H1 (cell line): ENCODE data around the gene CWF19L1. TPM values are rescaled to one million over a fixed set of nuclear protein-coding genes. Genes with fewer than 3 reads are reported as not detected.

Experiments used
- CTCF ChIA-PET: fragments of 300-600 bp; sonication (Branson Sonifier 250); formaldehyde crosslinking; loops from one replicate; lab custom pipeline; 2021; ENCODE audit not compliant: partially characterized antibody; lab: Charles Lee
- POLR2A ChIA-PET: fragments of 300-600 bp; sonication (Branson Sonifier 250); formaldehyde crosslinking; loops from one replicate; lab custom pipeline; 2021; ENCODE audit warnings: inconsistent platforms; ENCODE audit not compliant: partially characterized antibody; lab: Charles Lee
- DNase-seq, 2 experiments: peaks; one replicate each; pipeline versions ENCODE4 v3.0.0 to v3.0.0-alpha.2; 2010 to 2022; ENCODE audit warnings: low spot score in 2 of 2, low read depth in 1 of 2, mixed read lengths in 1 of 2
- FAIRE-seq: peaks from 2 replicates; lab custom pipeline; 2011; peaks lifted over from hg19 to GRCh38; lab: Jason Lieb, UNC
- H2AFZ ChIP-seq: 2 replicates; pipeline ENCODE4 v1.8.1; 2012; ENCODE audit warnings: low read length, inconsistent platforms
- H2AK5ac ChIP-seq: 2 replicates; pipeline ENCODE4 v1.6.1; 2013; ENCODE audit warnings: low read depth, low read length
- H2BK120ac ChIP-seq: replicated peaks from 2 replicates; pipeline ENCODE3; 2013; ENCODE audit warnings: low read depth, low read length, inconsistent platforms
- H2BK12ac ChIP-seq: 2 replicates; pipeline ENCODE4 v1.6.1; 2013; ENCODE audit warnings: low read depth, low read length
- H2BK15ac ChIP-seq: 2 replicates; pipeline ENCODE4 v1.6.1; 2013; ENCODE audit warnings: low read length
- H2BK20ac ChIP-seq: 2 replicates; pipeline ENCODE4 v1.6.1; 2013; ENCODE audit warnings: low read length
- H2BK5ac ChIP-seq: 2 replicates; pipeline ENCODE4 v1.6.1; 2013; ENCODE audit warnings: low read depth, low read length
- H3K14ac ChIP-seq: 2 replicates; pipeline ENCODE4 v1.6.1; 2013; ENCODE audit warnings: inconsistent platforms; ENCODE audit not compliant: insufficient read length
- H3K18ac ChIP-seq: 2 replicates; pipeline ENCODE4 v1.6.1; 2013; ENCODE audit warnings: low read length; ENCODE audit errors: extremely low read depth
- H3K23ac ChIP-seq: 2 replicates; pipeline ENCODE4 v1.6.1; 2013; ENCODE audit warnings: inconsistent platforms; ENCODE audit not compliant: insufficient read length
- H3K23me2 ChIP-seq: 2 replicates; pipeline ENCODE4 v1.6.1; 2013; ENCODE audit warnings: low read depth, low read length
- H3K27ac ChIP-seq: 2 replicates; pipeline ENCODE4 v1.6.1; 2011; ENCODE audit warnings: low read depth, low read length, inconsistent platforms
- H3K27me3 ChIP-seq, 4 experiments: replicated peaks in 1 of 4; 1 replicate in 1 of 4; 2 replicates in 3 of 4; pipeline versions ENCODE4 v1.6.1 to v1.8.1; 2011 to 2013; ENCODE audit warnings: low read length in 3 of 4, mild to moderate bottlenecking in 3 of 4, inconsistent platforms in 2 of 4, mixed read lengths in 2 of 4, moderate library complexity in 1 of 4; ENCODE audit not compliant: control insufficient read depth in 3 of 4, insufficient read depth in 3 of 4; ENCODE audit errors: extremely low read depth in 1 of 4
- H3K36me3 ChIP-seq, 4 experiments: 2 replicates each; pipeline versions ENCODE4 v1.6.1 to v1.8.1; 2011 to 2013; ENCODE audit warnings: mild to moderate bottlenecking in 4 of 4, low read length in 3 of 4, moderate library complexity in 2 of 4, control low read depth in 1 of 4, inconsistent platforms in 1 of 4; ENCODE audit not compliant: insufficient read depth in 4 of 4, control insufficient read depth in 2 of 4
- H3K4ac ChIP-seq: replicated peaks from 2 replicates; pipeline ENCODE3; 2013; ENCODE audit warnings: low read length, low read depth, mixed read lengths, inconsistent platforms; ENCODE audit not compliant: insufficient read length
- H3K4me1 ChIP-seq, 4 experiments: replicated peaks in 1 of 4; 1 replicate in 1 of 4; 2 replicates in 3 of 4; pipeline versions ENCODE4 v1.6.1 to v1.8.1; 2011 to 2013; ENCODE audit warnings: low read length in 3 of 4, inconsistent platforms in 2 of 4, mixed read lengths in 1 of 4; ENCODE audit not compliant: insufficient read depth in 4 of 4, control insufficient read depth in 3 of 4
- H3K4me2 ChIP-seq, 2 experiments: 2 replicates each; pipeline versions ENCODE4 v1.6.1 to v1.8.1; 2011 to 2013; ENCODE audit warnings: low read depth in 2 of 2, low read length in 2 of 2, control low read depth in 1 of 2, inconsistent platforms in 1 of 2, mild to moderate bottlenecking in 1 of 2; ENCODE audit not compliant: insufficient read depth in 1 of 2
- H3K4me3 ChIP-seq, 4 experiments: fragments of 200-600, 300-600 bp in 1 of 4; sonication (generic), shearing (Covaris generic), sonication (Bioruptor Twin) in 1 of 4; 2 replicates each; pipeline versions ENCODE4 v1.5.1 to v1.8.1; 2011 to 2016; ENCODE audit warnings: low read length in 4 of 4, low read depth in 3 of 4, control low read depth in 2 of 4, inconsistent platforms in 2 of 4, mild to moderate bottlenecking in 2 of 4, mixed read lengths in 1 of 4, moderate library complexity in 1 of 4; ENCODE audit not compliant: insufficient read depth in 2 of 4; ENCODE audit errors: extremely low read depth in 1 of 4
- H3K56ac ChIP-seq: replicated peaks from 2 replicates; pipeline ENCODE3; 2013; ENCODE audit warnings: low read depth, mild to moderate bottlenecking, mixed read lengths, low read length, inconsistent platforms; ENCODE audit not compliant: insufficient read length
- H3K79me1 ChIP-seq: 2 replicates; pipeline ENCODE4 v1.6.1; 2013; ENCODE audit warnings: low read depth, low read length, control low read depth
- H3K79me2 ChIP-seq, 2 experiments: 2 replicates each; pipeline versions ENCODE4 v1.6.1 to v1.8.1; 2012 to 2013; ENCODE audit warnings: low read length in 2 of 2, mild to moderate bottlenecking in 2 of 2, inconsistent platforms in 1 of 2; ENCODE audit not compliant: insufficient read depth in 2 of 2, control insufficient read depth in 1 of 2
- H3K9ac ChIP-seq, 4 experiments: replicated peaks in 1 of 4; 1 replicate in 1 of 4; 2 replicates in 3 of 4; pipeline versions ENCODE4 v1.6.1 to v1.8.1; 2011 to 2013; ENCODE audit warnings: low read depth in 3 of 4, low read length in 3 of 4, control low read depth in 2 of 4, mild to moderate bottlenecking in 2 of 4, moderate library complexity in 2 of 4, inconsistent platforms in 1 of 4; ENCODE audit errors: extremely low read depth in 1 of 4
- H3K9me3 ChIP-seq, 2 experiments: 2 replicates each; pipeline versions ENCODE4 v1.6.1 to v1.8.1; 2012 to 2013; ENCODE audit warnings: mild to moderate bottlenecking in 2 of 2, moderate library complexity in 2 of 2, control low read depth in 1 of 2, inconsistent platforms in 1 of 2, low read depth in 1 of 2, low read length in 1 of 2, mixed read lengths in 1 of 2; ENCODE audit not compliant: insufficient read depth in 2 of 2
- H4K20me1 ChIP-seq, 2 experiments: replicated peaks in 1 of 2; 2 replicates each; pipeline versions ENCODE3 to v1.8.1; 2011 to 2013; ENCODE audit warnings: inconsistent platforms in 2 of 2, low read length in 2 of 2, mild to moderate bottlenecking in 1 of 2; ENCODE audit not compliant: insufficient read depth in 2 of 2, control insufficient read depth in 1 of 2
- H4K5ac ChIP-seq: 2 replicates; pipeline ENCODE4 v1.6.1; 2013; ENCODE audit warnings: low read length, low read depth, mixed read lengths, inconsistent platforms; ENCODE audit not compliant: insufficient read length
- H4K8ac ChIP-seq: 2 replicates; pipeline ENCODE4 v1.8.0; 2013; ENCODE audit warnings: mild to moderate bottlenecking, moderate library complexity, low read length, inconsistent platforms; ENCODE audit not compliant: insufficient read depth; ENCODE audit errors: extremely low read depth
- H4K91ac ChIP-seq: replicated peaks from 2 replicates; pipeline ENCODE3; 2013; ENCODE audit warnings: low read length, mixed read lengths, inconsistent platforms; ENCODE audit not compliant: insufficient read length
- CHD2 ChIP-seq: IDR thresholded peaks from 2 replicates; pipeline ENCODE4 v1.6.1; 2012; ENCODE audit warnings: low read length, improper control_type of control experiment
- EZH2 ChIP-seq: fragments of 200-600 bp; sonication (generic); IDR thresholded peaks from 2 replicates; pipeline ENCODE4 v1.7.1; 2012; ENCODE audit warnings: low read depth, mild to moderate bottlenecking, moderate library complexity, low read length, inconsistent platforms; ENCODE audit not compliant: severe bottlenecking
- FOSL1 ChIP-seq: IDR thresholded peaks from 2 replicates; pipeline ENCODE4 v1.6.1; 2011; ENCODE audit warnings: mild to moderate bottlenecking, low read depth, low read length, moderate library complexity; ENCODE audit not compliant: insufficient read depth
- GTF2F1 ChIP-seq: IDR thresholded peaks from 2 replicates; pipeline ENCODE4 v1.6.1; 2012; ENCODE audit warnings: low read depth, low read length, improper control_type of control experiment, borderline replicate concordance
- KDM4A ChIP-seq: IDR thresholded peaks from one replicate; pipeline ENCODE4 v1.7.1; 2012; ENCODE audit warnings: low read depth, mild to moderate bottlenecking, moderate library complexity, low read length, inconsistent platforms; ENCODE audit not compliant: severe bottlenecking
- KDM5A ChIP-seq: fragments of 200-600 bp; IDR thresholded peaks from 2 replicates; pipeline ENCODE4 v1.7.1; 2012; ENCODE audit warnings: mild to moderate bottlenecking, low read length, inconsistent platforms, mixed read lengths
- PHF8 ChIP-seq: fragments of 200-600 bp; sonication (generic); conservative IDR thresholded peaks from 2 replicates; pipeline ENCODE4 v1.7.1; 2012; ENCODE audit warnings: low read depth, mild to moderate bottlenecking, inconsistent platforms, low read length, moderate library complexity
- POLR2AphosphoS5 ChIP-seq: IDR thresholded peaks from 2 replicates; pipeline ENCODE4 v1.6.1; 2011; ENCODE audit warnings: low read depth, low read length
- RFX5 ChIP-seq: IDR thresholded peaks from 2 replicates; pipeline ENCODE4 v1.6.1; 2011; ENCODE audit warnings: low read depth, low read length, improper control_type of control experiment, borderline replicate concordance
- SUZ12 ChIP-seq: fragments of 200-600 bp; sonication (generic); IDR thresholded peaks from 2 replicates; pipeline ENCODE4 v1.6.1; 2012; ENCODE audit warnings: mild to moderate bottlenecking, inconsistent platforms, low read length, moderate library complexity, mixed read lengths
- TAF1 ChIP-seq: IDR thresholded peaks from 2 replicates; pipeline ENCODE4 v1.6.1; 2011; ENCODE audit warnings: mild to moderate bottlenecking, low read depth, low read length
- TAF7 ChIP-seq: optimal IDR thresholded peaks from 2 replicates; pipeline ENCODE3; 2011; ENCODE audit warnings: low read depth, mild to moderate bottlenecking, inconsistent platforms, low read length, moderate library complexity, borderline replicate concordance
- TEAD4 ChIP-seq: IDR thresholded peaks from 2 replicates; pipeline ENCODE4 v1.6.1; 2012; ENCODE audit warnings: low read depth, low read length, inconsistent platforms, mixed read lengths
- polyA plus RNA-seq, 7 experiments: library from polyadenylated mRNA; depleted of rRNA in 3 of 7; stranded (reverse) in 5 of 7; unstranded in 2 of 7; fragments of >200 nt in 5 of 7; fragments of 200-250 nt in 2 of 7; gene quantifications; 1 replicate in 5 of 7; 2 replicates in 1 of 7; 4 replicates in 1 of 7; pipeline versions ENCODE4 v1.2.1 to v1.2.3, GENCODE V29; 2011 to 2013; ENCODE audit warnings: missing spikeins in 2 of 7, mixed read lengths in 2 of 7
- total RNA-seq: library from RNA; stranded (reverse); fragmentation: NEBNext Ultra II Directional; extraction: Animal tissue kit (Norgen Biotek cat#: 25700); gene quantifications from 2 replicates; pipeline ENCODE4 v1.2.1, GENCODE V29; 2021
- TF ChIP-seq, protein P1 (sequence below): IDR thresholded peaks from 2 replicates; pipeline ENCODE4 v1.6.1; 2012; ENCODE audit warnings: low read length, inconsistent platforms

CWF19L1 gene
- total and polyA plus RNA-seq, 2 of the 8 experiments (the other 6 are each of a cell fraction or from before 2014, with no cell fraction given) = 11.1 to 29.9 TPM

DNA sequence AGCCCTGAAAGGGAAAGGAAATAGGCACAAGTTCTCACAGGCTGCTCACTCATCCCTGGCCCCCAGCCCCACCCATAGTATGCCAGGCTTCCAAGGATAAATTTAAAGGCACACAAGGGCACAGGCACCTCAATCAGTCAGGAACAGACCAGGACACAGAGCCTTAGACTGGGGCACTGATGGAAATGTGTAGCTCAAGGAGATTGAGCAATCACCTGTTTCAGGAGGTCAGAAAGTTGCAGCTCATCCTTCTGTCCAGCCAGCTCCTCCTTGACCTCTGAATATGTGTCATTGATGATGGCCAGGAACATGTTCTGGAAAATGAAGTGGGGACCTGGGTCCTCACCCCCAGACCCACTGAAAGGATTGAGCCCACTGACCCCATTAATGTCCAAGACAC is 25.6 kb upstream of the CWF19L1 start:
- Histone ChIP-seq H4K20me1 (no peaks in the 10 kb centered on the region), H3K36me3 (no peaks in the 10 kb centered on the region), H3K4me3 (no peak overlapping the region), H4K91ac (no peak overlapping the region), H2AK5ac (no peak overlapping the region), H3K27me3 (no peaks in the 10 kb centered on the region), H2BK20ac (no peak overlapping the region), H2BK120ac (no peak overlapping the region), H3K27ac (no peak overlapping the region), H3K9me3 (no peaks in the 10 kb centered on the region), H2AFZ (no peak overlapping the region), H2BK12ac (no peak overlapping the region), H3K18ac (no peak overlapping the region), H3K4ac (no peak overlapping the region), H2BK15ac (no peak overlapping the region), H2BK5ac (no peak overlapping the region), H3K56ac (no peak overlapping the region), H4K8ac (no peak overlapping the region), H3K23me2 (no peaks in the 10 kb centered on the region; the same call in 1 of the 2 replicates), H3K9ac (no peak overlapping the region), H3K79me1 (no peaks in the 10 kb centered on the region), H4K5ac (no peak overlapping the region), H3K4me1 (peaks cover 0 to 7% (median 2%) of the 10 kb centered on the region in 4 experiments; a peak in 3 of 7 replicates), H3K14ac (no peak overlapping the region), H3K4me2 (no peak overlapping the region), H3K23ac (no peak overlapping the region), H3K79me2 (no peaks in the 10 kb centered on the region)
- FAIRE-seq = no peak
- CTCF ChIA-PET = no interaction called here
- DNase-seq = no peak
- POLR2A ChIA-PET = interaction anchor here (0.9 to 1.5 kb wide), 2 partner anchors 53 to 80 kb away, joined by 3 read pairs; no protein-coding TSS in a partner anchor
- no peak for TF ChIP-seq GTF2F1
- TF ChIP-seq, protein P1, sequence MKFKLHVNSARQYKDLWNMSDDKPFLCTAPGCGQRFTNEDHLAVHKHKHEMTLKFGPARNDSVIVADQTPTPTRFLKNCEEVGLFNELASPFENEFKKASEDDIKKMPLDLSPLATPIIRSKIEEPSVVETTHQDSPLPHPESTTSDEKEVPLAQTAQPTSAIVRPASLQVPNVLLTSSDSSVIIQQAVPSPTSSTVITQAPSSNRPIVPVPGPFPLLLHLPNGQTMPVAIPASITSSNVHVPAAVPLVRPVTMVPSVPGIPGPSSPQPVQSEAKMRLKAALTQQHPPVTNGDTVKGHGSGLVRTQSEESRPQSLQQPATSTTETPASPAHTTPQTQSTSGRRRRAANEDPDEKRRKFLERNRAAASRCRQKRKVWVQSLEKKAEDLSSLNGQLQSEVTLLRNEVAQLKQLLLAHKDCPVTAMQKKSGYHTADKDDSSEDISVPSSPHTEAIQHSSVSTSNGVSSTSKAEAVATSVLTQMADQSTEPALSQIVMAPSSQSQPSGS = no peak
- TF ChIP-seq EZH2 = no peak
- no peak for TF ChIP-seq KDM5A
- TF ChIP-seq SUZ12 = no peak
- TF ChIP-seq FOSL1 = no peak
- TF ChIP-seq KDM4A = no peak
- no peak for TF ChIP-seq TAF7
- TF ChIP-seq RFX5 = no peak
- no peak for TF ChIP-seq CHD2
- TF ChIP-seq TEAD4 = no peak
- no peak for TF ChIP-seq PHF8
- no peak for TF ChIP-seq POLR2AphosphoS5
- no peak for TF ChIP-seq TAF1
